Measurements from ENCODE around the gene GALNT14. TPM values are rescaled to one million over a fixed set of nuclear protein-coding genes. Genes with fewer than 3 reads are reported as not detected.

GALNT14 gene
- total RNA-seq, 1 experiment from 2014 or later = 6.0 TPM

DNA sequence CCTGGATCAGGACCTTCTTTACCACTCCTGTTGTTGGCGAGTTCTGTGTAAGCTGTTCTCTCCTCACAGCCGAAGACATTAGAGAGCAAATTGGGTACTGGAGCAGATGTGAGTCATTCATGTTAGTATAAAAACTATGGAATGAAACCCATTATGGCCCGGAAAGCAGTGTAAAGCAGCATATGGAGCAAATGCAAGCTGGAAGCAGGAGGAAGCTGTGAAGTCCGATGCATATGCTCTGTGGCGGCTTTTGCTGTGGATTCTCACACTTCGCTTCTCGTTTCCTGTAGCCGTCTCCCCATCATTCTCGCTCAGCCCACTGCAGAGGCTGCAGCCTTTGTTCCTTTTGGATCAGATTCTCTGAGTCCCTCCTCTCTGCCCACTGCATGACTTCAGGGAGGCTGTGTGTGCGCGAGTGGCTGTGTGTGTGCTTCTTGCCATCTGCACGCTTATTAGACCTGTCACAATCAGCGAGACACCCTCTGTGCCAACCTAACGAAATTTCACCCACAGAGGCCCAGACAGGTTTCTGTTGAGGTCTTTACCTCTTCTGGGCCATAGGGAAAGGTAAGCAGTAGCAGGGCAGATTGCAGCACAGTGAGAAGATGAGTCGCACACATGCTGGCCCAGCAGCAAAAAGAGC lies 3.3 kb upstream of the GALNT14 start:
- peaks cover 54% of the 10 kb centered on the region for H3K27me3 Mint-ChIP-seq (ENCODE audit: low read depth)
- TF ChIP-seq, protein P1, sequence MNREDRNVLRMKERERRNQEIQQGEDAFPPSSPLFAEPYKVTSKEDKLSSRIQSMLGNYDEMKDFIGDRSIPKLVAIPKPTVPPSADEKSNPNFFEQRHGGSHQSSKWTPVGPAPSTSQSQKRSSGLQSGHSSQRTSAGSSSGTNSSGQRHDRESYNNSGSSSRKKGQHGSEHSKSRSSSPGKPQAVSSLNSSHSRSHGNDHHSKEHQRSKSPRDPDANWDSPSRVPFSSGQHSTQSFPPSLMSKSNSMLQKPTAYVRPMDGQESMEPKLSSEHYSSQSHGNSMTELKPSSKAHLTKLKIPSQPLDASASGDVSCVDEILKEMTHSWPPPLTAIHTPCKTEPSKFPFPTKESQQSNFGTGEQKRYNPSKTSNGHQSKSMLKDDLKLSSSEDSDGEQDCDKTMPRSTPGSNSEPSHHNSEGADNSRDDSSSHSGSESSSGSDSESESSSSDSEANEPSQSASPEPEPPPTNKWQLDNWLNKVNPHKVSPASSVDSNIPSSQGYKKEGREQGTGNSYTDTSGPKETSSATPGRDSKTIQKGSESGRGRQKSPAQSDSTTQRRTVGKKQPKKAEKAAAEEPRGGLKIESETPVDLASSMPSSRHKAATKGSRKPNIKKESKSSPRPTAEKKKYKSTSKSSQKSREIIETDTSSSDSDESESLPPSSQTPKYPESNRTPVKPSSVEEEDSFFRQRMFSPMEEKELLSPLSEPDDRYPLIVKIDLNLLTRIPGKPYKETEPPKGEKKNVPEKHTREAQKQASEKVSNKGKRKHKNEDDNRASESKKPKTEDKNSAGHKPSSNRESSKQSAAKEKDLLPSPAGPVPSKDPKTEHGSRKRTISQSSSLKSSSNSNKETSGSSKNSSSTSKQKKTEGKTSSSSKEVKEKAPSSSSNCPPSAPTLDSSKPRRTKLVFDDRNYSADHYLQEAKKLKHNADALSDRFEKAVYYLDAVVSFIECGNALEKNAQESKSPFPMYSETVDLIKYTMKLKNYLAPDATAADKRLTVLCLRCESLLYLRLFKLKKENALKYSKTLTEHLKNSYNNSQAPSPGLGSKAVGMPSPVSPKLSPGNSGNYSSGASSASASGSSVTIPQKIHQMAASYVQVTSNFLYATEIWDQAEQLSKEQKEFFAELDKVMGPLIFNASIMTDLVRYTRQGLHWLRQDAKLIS (CRISPR knock-in tag; IDR thresholded peaks at IDR 0.05; ENCODE audit: borderline replicate concordance) = no peak
- TF ChIP-seq GRHL2 (CRISPR knock-in tag; IDR thresholded peaks at IDR 0.05; ENCODE audit: insufficient replicate concordance, severe bottlenecking) = no peak
- TF ChIP-seq, protein P2, sequence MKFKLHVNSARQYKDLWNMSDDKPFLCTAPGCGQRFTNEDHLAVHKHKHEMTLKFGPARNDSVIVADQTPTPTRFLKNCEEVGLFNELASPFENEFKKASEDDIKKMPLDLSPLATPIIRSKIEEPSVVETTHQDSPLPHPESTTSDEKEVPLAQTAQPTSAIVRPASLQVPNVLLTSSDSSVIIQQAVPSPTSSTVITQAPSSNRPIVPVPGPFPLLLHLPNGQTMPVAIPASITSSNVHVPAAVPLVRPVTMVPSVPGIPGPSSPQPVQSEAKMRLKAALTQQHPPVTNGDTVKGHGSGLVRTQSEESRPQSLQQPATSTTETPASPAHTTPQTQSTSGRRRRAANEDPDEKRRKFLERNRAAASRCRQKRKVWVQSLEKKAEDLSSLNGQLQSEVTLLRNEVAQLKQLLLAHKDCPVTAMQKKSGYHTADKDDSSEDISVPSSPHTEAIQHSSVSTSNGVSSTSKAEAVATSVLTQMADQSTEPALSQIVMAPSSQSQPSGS (CRISPR knock-in tag; IDR thresholded peaks at IDR 0.05; ENCODE audit: borderline replicate concordance, low read depth) = no peak
- no peak for TF ChIP-seq MYBL2 (CRISPR knock-in tag; IDR thresholded peaks at IDR 0.05)
- TF ChIP-seq, protein P3, sequence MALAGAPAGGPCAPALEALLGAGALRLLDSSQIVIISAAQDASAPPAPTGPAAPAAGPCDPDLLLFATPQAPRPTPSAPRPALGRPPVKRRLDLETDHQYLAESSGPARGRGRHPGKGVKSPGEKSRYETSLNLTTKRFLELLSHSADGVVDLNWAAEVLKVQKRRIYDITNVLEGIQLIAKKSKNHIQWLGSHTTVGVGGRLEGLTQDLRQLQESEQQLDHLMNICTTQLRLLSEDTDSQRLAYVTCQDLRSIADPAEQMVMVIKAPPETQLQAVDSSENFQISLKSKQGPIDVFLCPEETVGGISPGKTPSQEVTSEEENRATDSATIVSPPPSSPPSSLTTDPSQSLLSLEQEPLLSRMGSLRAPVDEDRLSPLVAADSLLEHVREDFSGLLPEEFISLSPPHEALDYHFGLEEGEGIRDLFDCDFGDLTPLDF (CRISPR knock-in tag; IDR thresholded peaks at IDR 0.05) = no peak
- TF ChIP-seq SMAD3 (CRISPR knock-in tag; IDR thresholded peaks at IDR 0.05; ENCODE audit: borderline replicate concordance) = no peak
- TF ChIP-seq ZNF396 (CRISPR knock-in tag; IDR thresholded peaks at IDR 0.05; ENCODE audit: borderline replicate concordance) = no peak
- no peak for TF ChIP-seq ZNF317 (CRISPR knock-in tag; IDR thresholded peaks at IDR 0.05; ENCODE audit: borderline replicate concordance, low read depth)
- TF ChIP-seq, protein P4, sequence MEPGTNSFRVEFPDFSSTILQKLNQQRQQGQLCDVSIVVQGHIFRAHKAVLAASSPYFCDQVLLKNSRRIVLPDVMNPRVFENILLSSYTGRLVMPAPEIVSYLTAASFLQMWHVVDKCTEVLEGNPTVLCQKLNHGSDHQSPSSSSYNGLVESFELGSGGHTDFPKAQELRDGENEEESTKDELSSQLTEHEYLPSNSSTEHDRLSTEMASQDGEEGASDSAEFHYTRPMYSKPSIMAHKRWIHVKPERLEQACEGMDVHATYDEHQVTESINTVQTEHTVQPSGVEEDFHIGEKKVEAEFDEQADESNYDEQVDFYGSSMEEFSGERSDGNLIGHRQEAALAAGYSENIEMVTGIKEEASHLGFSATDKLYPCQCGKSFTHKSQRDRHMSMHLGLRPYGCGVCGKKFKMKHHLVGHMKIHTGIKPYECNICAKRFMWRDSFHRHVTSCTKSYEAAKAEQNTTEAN (CRISPR knock-in tag; IDR thresholded peaks at IDR 0.05) = no peak
- TF ChIP-seq, protein P5, sequence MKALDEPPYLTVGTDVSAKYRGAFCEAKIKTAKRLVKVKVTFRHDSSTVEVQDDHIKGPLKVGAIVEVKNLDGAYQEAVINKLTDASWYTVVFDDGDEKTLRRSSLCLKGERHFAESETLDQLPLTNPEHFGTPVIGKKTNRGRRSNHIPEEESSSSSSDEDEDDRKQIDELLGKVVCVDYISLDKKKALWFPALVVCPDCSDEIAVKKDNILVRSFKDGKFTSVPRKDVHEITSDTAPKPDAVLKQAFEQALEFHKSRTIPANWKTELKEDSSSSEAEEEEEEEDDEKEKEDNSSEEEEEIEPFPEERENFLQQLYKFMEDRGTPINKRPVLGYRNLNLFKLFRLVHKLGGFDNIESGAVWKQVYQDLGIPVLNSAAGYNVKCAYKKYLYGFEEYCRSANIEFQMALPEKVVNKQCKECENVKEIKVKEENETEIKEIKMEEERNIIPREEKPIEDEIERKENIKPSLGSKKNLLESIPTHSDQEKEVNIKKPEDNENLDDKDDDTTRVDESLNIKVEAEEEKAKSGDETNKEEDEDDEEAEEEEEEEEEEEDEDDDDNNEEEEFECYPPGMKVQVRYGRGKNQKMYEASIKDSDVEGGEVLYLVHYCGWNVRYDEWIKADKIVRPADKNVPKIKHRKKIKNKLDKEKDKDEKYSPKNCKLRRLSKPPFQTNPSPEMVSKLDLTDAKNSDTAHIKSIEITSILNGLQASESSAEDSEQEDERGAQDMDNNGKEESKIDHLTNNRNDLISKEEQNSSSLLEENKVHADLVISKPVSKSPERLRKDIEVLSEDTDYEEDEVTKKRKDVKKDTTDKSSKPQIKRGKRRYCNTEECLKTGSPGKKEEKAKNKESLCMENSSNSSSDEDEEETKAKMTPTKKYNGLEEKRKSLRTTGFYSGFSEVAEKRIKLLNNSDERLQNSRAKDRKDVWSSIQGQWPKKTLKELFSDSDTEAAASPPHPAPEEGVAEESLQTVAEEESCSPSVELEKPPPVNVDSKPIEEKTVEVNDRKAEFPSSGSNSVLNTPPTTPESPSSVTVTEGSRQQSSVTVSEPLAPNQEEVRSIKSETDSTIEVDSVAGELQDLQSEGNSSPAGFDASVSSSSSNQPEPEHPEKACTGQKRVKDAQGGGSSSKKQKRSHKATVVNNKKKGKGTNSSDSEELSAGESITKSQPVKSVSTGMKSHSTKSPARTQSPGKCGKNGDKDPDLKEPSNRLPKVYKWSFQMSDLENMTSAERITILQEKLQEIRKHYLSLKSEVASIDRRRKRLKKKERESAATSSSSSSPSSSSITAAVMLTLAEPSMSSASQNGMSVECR (CRISPR knock-in tag; IDR thresholded peaks at IDR 0.05; ENCODE audit: borderline replicate concordance) = no peak
- DNase-seq (ENCODE audit: low spot score) (no peak), ATAC-seq (no peak)
- CTCF ChIA-PET = interaction anchor here (1.0 to 1.7 kb wide), 5 partner anchors 10 to 430 kb away, joined by 4 to 9 read pairs (median 5); no protein-coding TSS in a partner anchor
- H3K4me1 Mint-ChIP-seq = peaks cover 22% of the 10 kb centered on the region
- no peaks in the 10 kb centered on the region for H3K9me3 Mint-ChIP-seq
- no peaks in the 10 kb centered on the region for H3K36me3 Mint-ChIP-seq
- H3K4me3 Mint-ChIP-seq = no peak overlapping the region
- POLR2A ChIA-PET = no interaction called here
- no peak overlapping the region for H3K27ac Mint-ChIP-seq

DNA sequence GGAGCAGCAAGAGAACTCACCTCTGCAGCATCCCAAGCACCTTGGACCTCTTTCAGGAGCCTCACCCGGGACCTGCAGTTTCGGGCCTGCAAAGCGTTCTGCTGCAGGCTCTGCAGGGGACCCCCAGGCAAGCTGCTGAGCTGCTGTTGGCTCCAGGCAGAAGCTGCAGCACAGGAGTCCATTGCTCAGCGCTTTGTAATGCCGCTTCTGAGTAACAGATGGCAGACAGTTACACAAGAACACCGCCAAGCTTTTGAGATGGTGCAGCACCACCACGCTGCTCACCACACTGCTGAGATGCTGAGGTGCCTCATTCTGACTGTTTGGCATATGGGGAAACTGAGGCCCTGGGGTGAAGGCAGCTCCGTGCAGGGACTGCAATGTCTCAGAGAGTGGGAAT lies 1.9 kb upstream of the GALNT14 start:
- ChIA-PET CTCF (interaction anchor here (1.4 to 1.7 kb wide), 2 partner anchors 30 to 193 kb away, joined by 8 to 9 read pairs; no protein-coding TSS in a partner anchor), POLR2A (no interaction called here)
- no peaks in the 10 kb centered on the region for H3K36me3 Mint-ChIP-seq
- no peak overlapping the region for H3K4me3 Mint-ChIP-seq
- no peak for DNase-seq (ENCODE audit: low spot score)
- H3K9me3 Mint-ChIP-seq = no peaks in the 10 kb centered on the region
- no peak overlapping the region for H3K27ac Mint-ChIP-seq
- peaks cover 68% of the 10 kb centered on the region for H3K27me3 Mint-ChIP-seq (ENCODE audit: low read depth)
- H3K4me1 Mint-ChIP-seq = peaks cover 33% of the 10 kb centered on the region
- no peak for ATAC-seq
- TF ChIP-seq, protein P3 (CRISPR knock-in tag; IDR thresholded peaks at IDR 0.05) = no peak
- TF ChIP-seq GRHL2 (CRISPR knock-in tag; IDR thresholded peaks at IDR 0.05; ENCODE audit: insufficient replicate concordance, severe bottlenecking) (no peak), GTF2I (CRISPR knock-in tag; conservative IDR thresholded peaks at IDR 0.05) (no peak), NFATC4 (CRISPR knock-in tag; IDR thresholded peaks at IDR 0.05) (no peak), GABPB1 (CRISPR knock-in tag; IDR thresholded peaks at IDR 0.05) (no peak), TEAD4 (CRISPR knock-in tag; IDR thresholded peaks at IDR 0.05) (no peak), MXD4 (CRISPR knock-in tag; IDR thresholded peaks at IDR 0.05; ENCODE audit: borderline replicate concordance) (no peak), NR3C1 (CRISPR knock-in tag; conservative IDR thresholded peaks at IDR 0.05; ENCODE audit: low read depth) (no peak)
- TF ChIP-seq, protein P6, sequence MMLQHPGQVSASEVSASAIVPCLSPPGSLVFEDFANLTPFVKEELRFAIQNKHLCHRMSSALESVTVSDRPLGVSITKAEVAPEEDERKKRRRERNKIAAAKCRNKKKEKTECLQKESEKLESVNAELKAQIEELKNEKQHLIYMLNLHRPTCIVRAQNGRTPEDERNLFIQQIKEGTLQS (CRISPR knock-in tag; conservative IDR thresholded peaks at IDR 0.05) = no peak
- TF ChIP-seq, protein P7, sequence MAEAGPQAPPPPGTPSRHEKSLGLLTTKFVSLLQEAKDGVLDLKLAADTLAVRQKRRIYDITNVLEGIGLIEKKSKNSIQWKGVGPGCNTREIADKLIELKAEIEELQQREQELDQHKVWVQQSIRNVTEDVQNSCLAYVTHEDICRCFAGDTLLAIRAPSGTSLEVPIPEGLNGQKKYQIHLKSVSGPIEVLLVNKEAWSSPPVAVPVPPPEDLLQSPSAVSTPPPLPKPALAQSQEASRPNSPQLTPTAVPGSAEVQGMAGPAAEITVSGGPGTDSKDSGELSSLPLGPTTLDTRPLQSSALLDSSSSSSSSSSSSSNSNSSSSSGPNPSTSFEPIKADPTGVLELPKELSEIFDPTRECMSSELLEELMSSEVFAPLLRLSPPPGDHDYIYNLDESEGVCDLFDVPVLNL (CRISPR knock-in tag; IDR thresholded peaks at IDR 0.05; ENCODE audit: borderline replicate concordance, low read depth) = no peak
